ENCODE data around the gene HIVEP3.

Gene HIVEP3

GRCh38 chr1:41891199-41891896 is 27.4 kb downstream of the HIVEP3 start:
- DNase-seq = peak; percentile 42

- DNase-seq = no peak
These were observed 27.9 kb downstream of the HIVEP3 start for GRCh38 chr1:41890825-41891198.

GRCh38 chr1:41889506-41890414 is 29.0 kb downstream of the HIVEP3 start:
- no peak for DNase-seq

- no peak for DNase-seq
These were observed 30.0 kb downstream of the HIVEP3 start for GRCh38 chr1:41888756-41889155.

GRCh38 chr1:41887365-41887764 is 31.4 kb downstream of the HIVEP3 start:
- DNase-seq = no peak

GRCh38 chr1:41884256-41885230 is 34.2 kb downstream of the HIVEP3 start:
- DNase-seq = no peak

GRCh38 chr1:41883507-41883906 is 35.2 kb downstream of the HIVEP3 start:
- DNase-seq = no peak

GRCh38 chr1:41882486-41882885 is 36.2 kb downstream of the HIVEP3 start:
- no peak for DNase-seq

- DNase-seq = no peak
These were observed 36.6 kb downstream of the HIVEP3 start for GRCh38 chr1:41882068-41882477.

- no peak for DNase-seq
These were observed 37.5 kb downstream of the HIVEP3 start for GRCh38 chr1:41880950-41881885.

GRCh38 chr1:41880261-41880660 is 38.5 kb downstream of the HIVEP3 start:
- DNase-seq = no peak

GRCh38 chr1:41879617-41880016 is 39.1 kb downstream of the HIVEP3 start:
- no peak for DNase-seq

- no peak for DNase-seq
These were observed 39.8 kb downstream of the HIVEP3 start for GRCh38 chr1:41878911-41879310.

GRCh38 chr1:41878495-41878894 is 40.2 kb downstream of the HIVEP3 start:
- no peak for DNase-seq

- no peak for DNase-seq
These were observed 41.9 kb downstream of the HIVEP3 start for GRCh38 chr1:41876576-41877445.

GRCh38 chr1:41875487-41875886 is 43.2 kb downstream of the HIVEP3 start:
- no peak for DNase-seq

- no peak for DNase-seq
These were observed 43.8 kb downstream of the HIVEP3 start for GRCh38 chr1:41874903-41875411.

- no peak for DNase-seq
These were observed 44.5 kb downstream of the HIVEP3 start for GRCh38 chr1:41874151-41874719.

GRCh38 chr1:41872074-41872473 is 46.6 kb downstream of the HIVEP3 start:
- no peak for DNase-seq

GRCh38 chr1:41870076-41870562 is 48.6 kb downstream of the HIVEP3 start:
- no peak for DNase-seq

Measured in stimulated activated CD4-positive, alpha-beta T cell treated with anti-CD3 and anti-CD28 coated beads, Interleukin-12 subunit alpha, Interleukin-12 subunit beta, amount 100 ng/mL, for 4 hours (primary cell).